HepG2 (cell line): ENCODE data around the gene CCDC59. TPM values are rescaled to one million over a fixed set of nuclear protein-coding genes. Genes with fewer than 3 reads are reported as not detected.
A peak's percentile ranks its signal among the peaks of the same experiment; 100 is the strongest.

ENCODE experiments used
- BHLHE40 ChIP-seq: IDR thresholded peaks from 2 replicates; pipeline ENCODE4 v1.6.1; 2011; ENCODE audit warnings: low read length, improper control_type of control experiment
- CREM ChIP-seq, 2 experiments: sonication (generic) in 1 of 2; formaldehyde crosslinking in 1 of 2; IDR thresholded peaks; 2 replicates each; pipeline versions ENCODE4 v1.4.0 to v1.6.1; 2016 to 2020; ENCODE audit warnings: antibody characterized with exemption in 1 of 2, mild to moderate bottlenecking in 1 of 2, missing genetic modification reagents in 1 of 2
- FOXA1 ChIP-seq, 2 experiments: fragments of 450-650 bp in 1 of 2; sonication (generic) in 1 of 2; formaldehyde crosslinking in 1 of 2; IDR thresholded peaks; 2 replicates each; pipeline versions ENCODE4 v1.4.0 to v1.6.1; 2016 to 2020; ENCODE audit warnings: missing genetic modification reagents in 1 of 2
- HIC2 ChIP-seq: sonication (generic); formaldehyde crosslinking; IDR thresholded peaks from 2 replicates; pipeline ENCODE4 v1.9.0; 2022; ENCODE audit warnings: low read depth, missing genetic modification reagents
- HNF1A ChIP-seq, 2 experiments: sonication (generic) in 1 of 2; formaldehyde crosslinking in 1 of 2; IDR thresholded peaks; 2 replicates each; pipeline versions ENCODE4 v1.4.0 to v1.6.1; 2016 to 2020; ENCODE audit warnings: borderline replicate concordance in 1 of 2, low read depth in 1 of 2, mild to moderate bottlenecking in 1 of 2, missing genetic modification reagents in 1 of 2
- MTA3 ChIP-seq: sonication (generic); formaldehyde crosslinking; IDR thresholded peaks from 2 replicates; pipeline ENCODE4 v1.4.0; 2020; ENCODE audit warnings: missing genetic modification reagents
- SETDB1 ChIP-seq: sonication (generic); formaldehyde crosslinking; IDR thresholded peaks from 2 replicates; pipeline ENCODE4 v1.5.1; 2020; ENCODE audit warnings: missing genetic modification reagents, mild to moderate bottlenecking, borderline replicate concordance
- SNAPC4 ChIP-seq: sonication (generic); formaldehyde crosslinking; IDR thresholded peaks from 2 replicates; pipeline ENCODE4 v1.4.0; 2020; ENCODE audit warnings: mild to moderate bottlenecking, missing genetic modification reagents
- SOX6 ChIP-seq, 2 experiments: fragments of 450-650 bp in 1 of 2; sonication (generic) in 1 of 2; formaldehyde crosslinking in 1 of 2; IDR thresholded peaks; 2 replicates each; pipeline versions ENCODE4 v1.4.0 to v1.6.1; 2017 to 2020; ENCODE audit warnings: antibody characterized with exemption in 1 of 2, mild to moderate bottlenecking in 1 of 2, missing genetic modification reagents in 1 of 2
- TRIM24 ChIP-seq: sonication (generic); formaldehyde crosslinking; IDR thresholded peaks from 2 replicates; pipeline ENCODE4 v1.8.0; 2022; ENCODE audit warnings: mild to moderate bottlenecking, missing genetic modification reagents
- XRCC5 ChIP-seq: fragments of 200-400 bp; formaldehyde crosslinking; optimal IDR thresholded peaks from 2 replicates; pipeline ENCODE3; 2017; ENCODE audit warnings: mild to moderate bottlenecking, low read length
- ZBTB2 ChIP-seq: sonication (generic); formaldehyde crosslinking; IDR thresholded peaks from 2 replicates; pipeline ENCODE4 v1.8.0; 2022; ENCODE audit warnings: low read depth, missing genetic modification reagents
- ZNF441 ChIP-seq: sonication (generic); formaldehyde crosslinking; IDR thresholded peaks from 2 replicates; pipeline ENCODE4 v1.7.0; 2021; ENCODE audit warnings: missing genetic modification reagents, borderline replicate concordance
- ZNF501 ChIP-seq: sonication (generic); formaldehyde crosslinking; IDR thresholded peaks from 2 replicates; pipeline ENCODE4 v1.5.1; 2020; ENCODE audit warnings: mild to moderate bottlenecking, moderate library complexity, missing genetic modification reagents
- ZNF562 ChIP-seq: sonication (generic); formaldehyde crosslinking; IDR thresholded peaks from 2 replicates; pipeline ENCODE4 v1.8.0; 2022; ENCODE audit warnings: missing genetic modification reagents, borderline replicate concordance
- polyA plus RNA-seq, 8 experiments: library from polyadenylated mRNA; depleted of rRNA in 3 of 8; stranded (reverse) in 7 of 8; unstranded in 1 of 8; fragments of >200 nt; fragmentation: Illumina TruSeq in 4 of 8; extraction: Trizol in 4 of 8; gene quantifications; 2 replicates each; pipeline versions ENCODE4 v1.2.1 to v1.2.3, GENCODE V29; 2011 to 2016; ENCODE audit warnings: low read depth in 4 of 8, missing spikeins in 1 of 8, mixed read lengths in 1 of 8; ENCODE audit not compliant: insufficient read depth in 1 of 8
- total RNA-seq, 5 experiments: library from RNA; depleted of rRNA; stranded (reverse); fragments of >200 nt; fragmentation: Illumina TruSeq; extraction: Trizol; gene quantifications; 2 replicates each; pipeline ENCODE4 v1.2.3, GENCODE V29; 2016; ENCODE audit warnings: low read depth in 1 of 5

Gene CCDC59
- total and polyA plus RNA-seq, 2 of the 13 experiments (the other 11 are each of a cell fraction or from before 2014, with no cell fraction given): 16.1 to 81.3 TPM

- no peak for TF ChIP-seq TRIM24
- TF ChIP-seq ZBTB2 (CRISPR knock-in tag): no peak
- TF ChIP-seq XRCC5: no peak
- no peak for TF ChIP-seq FOXA1 (IDR thresholded peaks at IDR 0.05)
- TF ChIP-seq FOXA1 (CRISPR knock-in tag; IDR thresholded peaks at IDR 0.05): peak; percentile 74
- TF ChIP-seq HNF1A (IDR thresholded peaks at IDR 0.05; ENCODE audit: low read depth): no peak
- TF ChIP-seq HNF1A (CRISPR knock-in tag; IDR thresholded peaks at IDR 0.05; ENCODE audit: borderline replicate concordance): no peak
- TF ChIP-seq SOX6 (IDR thresholded peaks at IDR 0.05): no peak
- peak; percentile 69 for TF ChIP-seq SOX6 (CRISPR knock-in tag; IDR thresholded peaks at IDR 0.05)
- TF ChIP-seq ZNF562 (CRISPR knock-in tag): no peak
- TF ChIP-seq HIC2 (CRISPR knock-in tag): no peak
- TF ChIP-seq CREM (IDR thresholded peaks at IDR 0.05): no peak
- TF ChIP-seq CREM (CRISPR knock-in tag; IDR thresholded peaks at IDR 0.05): no peak
- no peak for TF ChIP-seq BHLHE40
- peak; percentile 58 for TF ChIP-seq ZNF501 (CRISPR knock-in tag)
- no peak for TF ChIP-seq SNAPC4 (CRISPR knock-in tag)
- no peak for TF ChIP-seq MTA3 (CRISPR knock-in tag)
- TF ChIP-seq SETDB1: no peak
- no peak for TF ChIP-seq ZNF441
Observed at GRCh38 chr12:82314406-82314892, 43.7 kb downstream of the CCDC59 start (continued).
